Activated CD8-positive, alpha-beta memory T cell treated with anti-CD3 and anti-CD28 coated beads for 48 hours (primary cell): ENCODE measurements around the gene UBE2V1.

Experiments
- DNase-seq, 3 experiments: peaks; one replicate each; pipeline ENCODE4 v3.0.0-alpha.2; 2020; ENCODE audit warnings: low read depth in 2 of 3, low spot score in 2 of 3

The UBE2V1 gene

GRCh38 chr20:50048420-50049166 lies 64.4 kb downstream of the UBE2V1 start:
- peak in 1 of 3 experiments; percentile 10 for DNase-seq

- DNase-seq: no peak
Observed at GRCh38 chr20:50044353-50044960, 68.5 kb downstream of the UBE2V1 start.

- no peak for DNase-seq
Observed at GRCh38 chr20:50043573-50044352, 69.2 kb downstream of the UBE2V1 start.

- no peak for DNase-seq
Observed at GRCh38 chr20:50042370-50043313, 70.3 kb downstream of the UBE2V1 start.

GRCh38 chr20:50041246-50041873 lies 71.6 kb downstream of the UBE2V1 start:
- DNase-seq: no peak

- no peak for DNase-seq
Observed at GRCh38 chr20:50040432-50041245, 72.3 kb downstream of the UBE2V1 start.

- no peak for DNase-seq
Observed at GRCh38 chr20:50039706-50040431, 73.1 kb downstream of the UBE2V1 start.

- no peak for DNase-seq
Observed at GRCh38 chr20:50038574-50038991, 74.4 kb downstream of the UBE2V1 start.

- no peak for DNase-seq
Observed at GRCh38 chr20:50038169-50038568, 74.8 kb downstream of the UBE2V1 start.

- DNase-seq: no peak
Observed at GRCh38 chr20:50037575-50037974, 75.4 kb downstream of the UBE2V1 start.

GRCh38 chr20:50037123-50037522 lies 75.8 kb downstream of the UBE2V1 start:
- no peak for DNase-seq

- DNase-seq: no peak
Observed at GRCh38 chr20:50036703-50037102, 76.2 kb downstream of the UBE2V1 start.

GRCh38 chr20:50034567-50035180 lies 78.3 kb downstream of the UBE2V1 start:
- DNase-seq: no peak

- DNase-seq: no peak
Observed at GRCh38 chr20:50032955-50033666, 79.8 kb downstream of the UBE2V1 start.
